Measurements from ENCODE around the gene SLC18A2.
"Not testable (repeated sequence)": the region's sequence is repeated elsewhere in the genome, so short reads cannot be mapped to it uniquely, and the experiment has no call there.

SLC18A2 gene

DNA sequence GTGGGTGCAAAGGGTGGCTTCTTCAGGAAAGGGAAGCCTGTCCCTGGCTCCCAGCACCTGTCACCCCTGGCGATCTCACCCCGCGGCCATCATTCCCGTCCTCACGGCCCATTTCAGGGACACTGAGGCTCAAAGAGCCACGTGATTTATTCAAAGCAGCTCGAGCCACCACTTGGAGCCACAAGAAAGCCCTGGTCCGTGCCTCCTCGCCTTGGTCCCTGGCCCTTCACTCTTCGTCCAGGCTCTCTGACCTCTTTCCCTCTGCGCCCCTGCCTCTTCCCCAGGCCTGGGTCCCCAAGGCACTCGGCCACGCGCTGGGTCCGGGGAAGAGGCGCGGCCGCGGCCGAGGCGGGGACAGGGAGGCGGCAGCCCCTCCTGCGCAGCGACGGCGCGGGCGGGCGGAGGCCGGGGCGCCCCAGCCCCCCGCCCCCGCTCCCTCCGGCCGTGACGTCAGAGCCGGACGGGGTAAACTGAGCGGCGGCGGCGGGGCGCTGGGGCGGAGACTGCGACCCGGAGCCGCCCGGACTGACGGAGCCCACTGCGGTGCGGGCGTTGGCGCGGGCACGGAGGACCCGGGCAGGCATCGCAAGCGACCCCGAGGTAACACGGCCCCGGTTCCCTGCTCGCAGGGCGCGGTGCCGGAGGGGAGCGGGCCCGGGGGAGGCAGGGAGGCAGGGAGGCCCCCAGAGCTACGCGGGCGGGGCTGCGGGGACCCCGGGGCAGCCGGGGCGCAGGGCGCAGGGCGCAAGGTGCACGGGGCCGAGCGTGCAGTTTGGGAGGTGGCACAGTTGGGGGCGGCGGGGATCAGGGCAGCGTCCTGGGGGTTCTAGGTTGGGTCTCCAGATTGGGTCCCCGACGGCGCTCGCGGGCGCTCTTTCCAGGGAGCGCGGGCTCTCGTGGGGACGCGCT is at the start of gene SLC18A2:
Gene SLC18A2, plus strand, starts transcription at position 494 of the 909 bp plus-strand sequence. CDS start 580 bp downstream, outside the sequence.
- no peak for DNase-seq

DNA sequence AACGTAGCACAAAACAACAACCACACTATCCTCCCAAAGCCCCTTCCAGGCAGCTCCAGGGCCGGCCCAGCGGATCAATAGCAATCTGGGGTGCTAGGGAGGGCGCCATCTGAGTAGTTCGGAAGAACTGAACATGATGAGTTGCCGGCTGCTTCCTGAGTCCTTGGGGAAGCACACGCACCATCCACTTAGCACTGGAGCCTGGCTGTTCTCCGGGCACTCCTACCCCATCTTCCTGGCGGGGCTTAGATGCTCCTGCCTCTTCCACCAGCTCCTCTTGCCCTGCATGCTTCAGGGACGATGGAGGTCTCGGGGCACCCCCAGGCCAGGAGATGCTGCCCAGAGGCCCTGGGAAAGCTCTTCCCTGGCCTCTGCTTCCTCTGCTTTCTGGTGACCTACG is 43.7 kb upstream of the SLC18A2 start, which contains the start of gene KCNK18:
Gene KCNK18, plus strand, starts transcription at position 301 of the 400 bp plus-strand sequence. Its CDS starts 0 bp downstream, at position 301.
- no peak for DNase-seq

DNA sequence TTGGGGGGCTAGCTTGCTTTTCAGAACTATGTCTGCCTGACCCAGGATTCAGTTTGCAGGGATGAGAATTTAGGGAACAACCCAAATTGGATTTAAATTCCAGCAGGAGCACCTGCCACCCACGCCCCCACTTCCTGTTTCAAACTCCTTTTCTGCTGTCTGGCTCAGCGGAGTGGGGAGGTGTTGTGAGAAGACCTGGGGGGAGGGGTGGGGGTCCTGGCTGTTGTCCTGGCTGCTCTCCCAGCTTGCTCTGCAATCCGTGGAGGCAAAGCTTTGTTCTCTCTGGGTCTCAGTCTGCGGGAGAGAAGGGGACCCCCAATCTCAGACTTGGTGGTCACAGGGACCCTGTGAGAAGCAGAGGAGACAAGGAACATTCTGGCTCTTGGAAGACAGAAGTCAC is 42.8 kb upstream of the SLC18A2 start:
- DNase-seq = no peak

DNA sequence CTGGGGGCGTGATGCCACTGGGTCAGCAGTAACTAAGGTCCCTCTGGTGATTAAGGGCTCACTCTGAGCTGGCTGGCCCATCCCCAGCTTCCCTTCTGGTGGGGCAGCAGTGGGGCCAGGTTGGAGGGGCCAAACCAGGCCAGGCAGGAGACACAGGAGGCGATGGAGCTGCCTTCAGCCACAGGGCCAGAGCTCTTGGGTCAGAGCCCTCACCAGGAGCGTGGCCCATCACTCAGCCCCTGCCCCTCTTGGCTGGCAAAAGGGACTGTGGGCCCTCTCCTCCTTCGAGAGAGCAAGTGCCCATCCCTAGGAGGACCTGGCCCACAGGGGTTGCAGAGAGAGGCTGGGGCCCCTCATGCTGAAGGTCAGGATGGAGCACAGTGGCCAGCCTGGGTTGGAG is 39.1 kb upstream of the SLC18A2 start:
- DNase-seq = no peak

DNA sequence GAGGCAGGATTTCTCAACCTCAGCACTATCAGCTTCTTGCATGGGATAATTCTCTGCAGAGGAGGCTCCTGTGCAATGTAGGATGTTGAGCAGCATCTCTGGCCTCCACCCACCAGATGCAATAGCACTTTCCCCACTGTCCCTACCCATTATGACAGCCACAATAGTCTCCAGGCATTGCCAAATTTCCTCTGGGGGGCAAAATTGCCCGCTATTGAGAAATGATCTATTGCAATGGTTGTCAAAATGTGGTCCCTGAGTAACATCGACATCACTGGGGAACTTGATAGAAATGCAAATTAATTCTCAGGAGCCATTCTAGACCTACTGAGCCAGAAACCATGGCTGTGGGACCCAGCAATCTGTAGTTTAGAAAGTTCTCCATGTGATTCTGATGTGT is 36.6 kb upstream of the SLC18A2 start:
- no peak for DNase-seq

DNA sequence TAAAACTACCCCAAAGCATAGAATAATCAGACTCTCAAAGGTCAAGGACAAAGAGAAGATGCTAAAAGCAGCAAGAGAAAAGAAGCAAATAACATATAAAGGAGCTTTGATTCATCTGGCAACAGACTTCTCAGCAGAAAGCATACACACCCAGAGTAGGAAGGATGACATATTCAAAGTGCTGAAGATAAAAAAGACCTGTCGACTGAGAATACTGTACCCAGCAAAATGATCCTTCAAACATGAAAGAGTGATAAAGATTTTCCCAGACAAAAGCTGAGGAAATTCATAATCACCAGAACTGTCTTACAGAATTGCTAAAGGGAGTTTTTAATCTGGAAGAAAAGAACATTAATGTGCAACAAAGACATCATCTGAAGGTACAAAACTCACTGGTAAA is 28.7 kb upstream of the SLC18A2 start:
- no peak for DNase-seq

DNA sequence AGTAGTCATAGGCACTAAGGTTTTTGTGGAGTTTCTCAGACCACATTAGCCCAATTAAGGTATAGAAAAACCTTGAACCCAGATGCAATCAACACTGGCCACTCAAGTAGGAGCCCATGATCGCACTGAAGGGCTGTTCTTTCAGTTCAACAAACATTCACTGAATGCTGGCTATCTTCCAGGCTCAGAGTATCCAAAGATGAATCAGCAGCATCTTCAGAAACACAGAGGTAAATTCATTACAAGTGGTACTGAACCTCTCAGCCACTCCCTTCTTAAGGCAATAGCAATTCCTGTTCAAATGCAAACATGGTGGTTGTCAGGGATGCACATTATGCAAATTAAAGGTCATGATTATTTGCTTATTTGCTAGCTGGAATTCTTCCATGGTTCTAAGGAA is 26.5 kb upstream of the SLC18A2 start:
- DNase-seq = no peak

DNA sequence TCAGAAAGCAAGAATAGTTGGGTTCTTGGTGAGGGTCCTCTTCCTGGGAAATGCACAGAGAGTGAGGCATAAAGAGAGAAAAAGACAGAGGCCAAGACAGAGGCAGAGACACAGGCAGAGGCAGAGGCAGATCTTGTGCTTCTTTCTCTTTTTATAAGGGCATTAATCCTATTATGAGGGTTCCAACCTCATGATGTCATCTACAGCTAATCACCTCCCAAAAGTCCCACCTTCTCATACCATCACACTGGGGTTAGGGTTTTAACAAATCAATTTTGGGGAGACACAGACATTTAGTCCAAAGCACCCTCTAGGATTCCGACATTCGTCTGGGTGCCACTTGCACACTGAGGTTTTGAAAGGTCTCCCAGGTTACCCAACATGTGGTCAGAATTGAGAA is 25.8 kb upstream of the SLC18A2 start:
- DNase-seq = no peak

DNA sequence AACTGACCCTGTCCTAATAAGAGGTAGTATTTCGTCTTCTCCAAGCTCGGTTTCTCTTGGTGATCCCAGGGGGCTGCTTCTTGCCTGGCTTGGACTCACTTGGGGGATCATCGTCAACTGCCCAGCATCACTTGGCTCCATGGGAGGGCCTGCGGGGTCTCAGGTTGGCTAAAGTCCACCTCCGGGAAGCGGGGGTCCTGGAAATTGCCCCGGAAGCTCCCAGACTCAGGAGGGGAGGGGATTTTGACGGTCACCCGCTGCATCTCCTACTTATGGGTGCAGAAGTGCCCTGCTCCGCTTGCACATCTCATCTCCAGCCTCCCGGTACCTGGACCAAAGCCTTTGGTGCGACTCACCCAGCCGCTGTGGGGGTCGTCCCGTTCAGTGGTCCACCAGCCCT is 24.9 kb upstream of the SLC18A2 start:
- no peak for DNase-seq

DNA sequence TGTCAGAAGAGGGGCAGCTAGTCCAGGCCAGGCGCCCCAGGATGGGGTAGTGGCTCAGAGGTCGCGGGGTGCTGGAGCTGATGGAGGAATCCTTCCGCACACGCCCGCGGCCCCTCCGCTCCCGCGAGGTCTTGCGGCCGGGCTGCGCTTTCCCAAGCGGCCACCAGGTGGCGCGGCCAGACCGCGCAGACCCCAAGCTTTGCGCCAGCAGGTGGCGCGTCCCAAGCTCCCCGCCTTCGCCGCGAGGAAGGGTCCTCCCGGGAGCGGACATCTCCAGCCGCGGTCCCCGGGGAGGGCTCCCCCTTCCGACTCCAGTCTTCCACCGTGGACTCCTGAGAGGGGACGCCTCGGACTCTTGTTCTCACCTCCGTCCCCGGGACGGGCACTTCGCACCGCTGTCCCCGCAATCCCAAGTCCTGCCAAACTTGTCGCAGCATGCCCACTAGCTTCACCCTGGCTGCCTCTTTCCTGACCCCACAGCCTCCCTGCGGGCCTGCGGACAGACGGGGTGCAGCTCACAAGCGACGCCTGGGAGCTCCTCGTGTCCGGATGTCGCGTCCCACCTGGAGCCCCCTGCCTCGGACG is 24.2 kb upstream of the SLC18A2 start:
- DNase-seq = peak; percentile 31

DNA sequence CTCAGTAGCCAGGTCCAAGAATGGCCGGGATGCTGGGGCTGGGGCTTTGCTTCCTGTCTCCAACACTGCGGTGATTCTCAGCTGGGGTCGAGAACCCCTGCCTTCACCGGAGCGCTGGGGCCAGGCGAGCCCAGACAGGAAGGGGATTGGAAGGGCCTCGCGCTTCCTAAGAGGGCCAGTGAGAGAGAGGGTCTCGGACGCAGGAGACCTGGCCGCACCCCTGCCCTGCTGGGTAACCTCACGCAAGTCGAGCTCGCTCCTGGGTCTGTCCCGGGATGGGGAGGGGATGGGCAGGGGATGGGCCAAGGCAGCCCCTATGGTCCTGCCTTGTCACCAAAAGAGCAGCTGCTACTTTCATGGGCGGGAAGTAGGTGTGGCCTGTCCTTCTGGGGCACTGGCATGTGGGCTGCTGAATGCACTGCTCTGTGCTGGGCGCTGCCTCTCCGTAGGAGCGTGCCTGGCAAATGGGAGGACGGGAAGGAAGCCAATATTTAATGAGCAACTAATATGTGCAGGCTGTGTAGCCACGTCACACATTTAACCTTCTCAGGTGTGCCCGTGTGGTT is 23.6 kb upstream of the SLC18A2 start:
- no peak for DNase-seq

DNA sequence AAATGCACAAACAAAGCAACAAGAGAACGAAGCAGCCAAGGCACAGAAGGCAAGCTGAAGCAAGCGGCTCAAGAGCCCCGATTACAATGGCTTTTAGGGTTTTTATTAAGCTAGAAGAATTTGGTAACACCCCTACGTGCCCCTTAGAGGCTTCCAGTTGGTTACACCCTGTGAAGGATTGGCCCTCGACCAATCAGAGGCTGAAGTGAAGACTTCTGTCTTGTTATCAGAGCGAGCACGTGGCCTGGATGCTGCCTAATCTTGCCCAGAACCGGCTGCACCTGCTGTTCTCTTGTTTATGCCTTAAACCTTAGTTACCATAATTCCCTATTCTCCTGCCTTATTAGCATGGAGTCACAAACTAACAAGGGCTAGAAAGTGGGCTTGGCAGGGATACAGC is 22.3 kb upstream of the SLC18A2 start:
- no peak for DNase-seq

DNA sequence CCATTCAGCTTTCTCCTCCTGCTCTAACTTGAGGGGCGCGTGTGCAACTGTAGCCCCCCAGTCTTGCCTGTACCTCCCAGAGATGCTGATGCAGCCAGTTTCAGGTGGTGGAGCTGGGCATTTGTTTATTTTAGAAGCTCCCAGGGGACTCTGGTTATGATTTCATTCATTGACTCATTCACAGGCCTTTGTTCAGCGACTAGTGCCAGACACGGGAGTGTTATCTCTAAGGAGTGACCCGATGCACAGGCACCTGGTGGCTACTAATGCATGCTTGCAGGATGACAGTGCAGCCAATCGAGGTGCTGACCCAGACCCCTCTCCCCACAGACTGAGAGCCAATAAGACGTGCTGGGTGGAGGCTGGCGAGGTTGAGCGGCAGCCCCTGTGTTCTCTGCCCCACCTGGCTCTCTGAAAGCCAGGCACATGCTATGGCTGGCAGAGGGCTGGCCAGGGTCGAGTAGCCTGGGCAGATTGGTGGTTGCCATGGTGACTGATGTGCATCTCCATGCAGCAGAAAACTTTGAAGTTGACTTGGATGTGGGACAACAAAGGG is 19.7 kb upstream of the SLC18A2 start:
- DNase-seq = no peak

DNA sequence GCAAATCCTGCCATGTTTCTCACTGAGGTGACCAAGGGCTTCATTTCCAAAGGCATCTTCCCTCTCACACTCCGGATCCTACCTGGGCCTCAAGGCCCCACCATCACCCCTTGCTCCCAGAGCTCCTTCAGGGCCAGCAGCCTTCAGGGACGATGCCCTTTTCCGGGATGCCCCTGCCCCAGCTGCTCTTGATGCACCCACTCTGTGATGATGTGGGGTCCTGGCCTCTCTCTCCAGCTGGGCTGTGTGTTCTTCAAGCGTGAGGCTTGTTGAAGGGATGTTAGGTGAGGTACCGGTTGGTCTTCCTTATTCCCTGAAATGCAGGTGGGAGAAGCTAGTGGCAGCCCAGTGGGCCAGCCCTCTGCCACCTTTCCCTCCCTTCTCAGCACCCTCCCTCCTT is 18.4 kb upstream of the SLC18A2 start:
- no peak for DNase-seq

DNA sequence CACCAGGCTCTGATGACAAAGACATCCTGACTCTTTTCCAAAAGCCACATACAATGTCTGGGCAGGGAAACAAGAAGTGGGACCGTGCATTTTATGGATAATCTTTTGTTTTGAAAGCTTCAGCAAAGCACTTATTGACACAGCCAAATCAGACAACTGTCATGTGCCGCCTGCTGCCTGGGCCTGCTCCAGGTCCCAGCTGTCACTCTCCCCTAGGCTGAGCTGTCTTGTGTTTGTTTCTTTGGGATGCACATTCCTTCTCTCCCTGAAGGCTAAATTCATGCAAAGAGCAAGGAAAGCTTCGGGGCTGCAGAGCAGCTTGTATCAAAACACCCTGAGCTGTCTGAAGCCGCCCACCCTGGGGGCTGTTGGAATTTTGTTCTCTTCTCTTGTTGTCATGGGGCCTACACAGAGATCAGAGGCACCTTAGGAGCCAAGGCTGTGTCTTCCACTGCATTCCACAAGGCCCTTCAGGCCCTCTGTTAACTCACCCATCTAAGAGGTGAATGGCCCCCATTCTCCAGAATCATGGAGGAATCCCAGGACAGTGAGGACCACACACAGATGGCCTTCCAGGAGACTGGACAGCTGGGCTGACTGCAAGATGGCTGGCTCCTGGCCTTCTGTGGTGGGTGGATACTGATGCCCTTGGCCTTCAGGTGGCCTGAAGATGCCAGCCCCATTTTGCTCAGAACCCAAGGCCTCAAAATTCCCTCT is 17.8 kb upstream of the SLC18A2 start:
- DNase-seq = no peak

DNA sequence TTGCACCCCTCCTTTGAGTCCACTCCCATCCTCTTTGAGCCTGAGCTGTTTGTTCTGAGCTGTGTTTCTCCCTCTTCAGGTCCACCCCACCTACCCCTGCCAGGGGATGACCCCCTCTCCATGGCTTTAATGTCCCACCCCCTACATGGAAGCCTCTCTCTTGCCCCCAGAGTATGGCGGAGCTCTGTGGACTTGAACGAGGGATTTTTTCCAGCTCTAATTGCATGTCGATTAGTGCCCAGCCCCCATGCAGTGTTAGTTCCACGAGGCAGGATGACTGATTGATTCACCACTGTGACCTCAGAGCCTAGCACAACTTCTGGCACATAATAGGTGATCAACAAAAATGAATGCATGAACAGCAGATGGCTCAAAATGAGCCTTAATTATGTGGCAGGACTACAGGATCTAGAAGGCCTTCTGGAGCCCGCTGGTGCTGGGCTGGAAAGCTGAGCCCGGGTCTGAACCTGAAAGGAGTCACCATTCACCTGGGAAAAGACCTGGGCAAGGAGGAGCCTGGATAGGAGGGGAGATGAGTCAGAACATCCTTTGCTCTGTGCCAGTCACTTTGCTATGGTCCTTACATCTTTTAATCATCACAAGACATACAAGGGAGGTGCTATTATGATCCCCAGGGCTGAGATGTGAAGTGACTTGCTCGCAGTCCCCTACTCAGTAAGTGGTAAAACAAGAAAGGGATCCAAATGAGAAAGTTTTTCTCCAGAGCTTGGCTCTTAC is 17.1 kb upstream of the SLC18A2 start:
- no peak for DNase-seq

DNA sequence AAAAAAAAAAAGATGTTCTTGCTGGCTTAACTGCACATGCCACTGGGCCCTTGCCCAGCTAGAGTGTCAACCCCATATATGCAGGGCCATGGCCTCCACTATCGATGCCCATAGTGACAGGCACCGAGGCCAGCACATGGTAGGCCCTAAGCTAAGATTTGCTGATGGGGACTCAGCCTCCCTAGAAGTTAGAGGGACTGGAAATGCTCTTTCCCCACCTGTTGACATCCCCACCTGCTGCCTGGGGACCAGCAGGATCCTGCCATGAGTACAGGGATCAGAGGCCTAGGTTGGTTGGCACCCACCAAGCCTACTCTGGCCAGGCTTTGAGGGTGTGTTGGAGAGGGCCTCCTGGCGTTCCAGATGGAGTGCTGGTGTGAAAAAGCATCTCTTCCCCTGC is 16.0 kb upstream of the SLC18A2 start:
- no peak for DNase-seq

DNA sequence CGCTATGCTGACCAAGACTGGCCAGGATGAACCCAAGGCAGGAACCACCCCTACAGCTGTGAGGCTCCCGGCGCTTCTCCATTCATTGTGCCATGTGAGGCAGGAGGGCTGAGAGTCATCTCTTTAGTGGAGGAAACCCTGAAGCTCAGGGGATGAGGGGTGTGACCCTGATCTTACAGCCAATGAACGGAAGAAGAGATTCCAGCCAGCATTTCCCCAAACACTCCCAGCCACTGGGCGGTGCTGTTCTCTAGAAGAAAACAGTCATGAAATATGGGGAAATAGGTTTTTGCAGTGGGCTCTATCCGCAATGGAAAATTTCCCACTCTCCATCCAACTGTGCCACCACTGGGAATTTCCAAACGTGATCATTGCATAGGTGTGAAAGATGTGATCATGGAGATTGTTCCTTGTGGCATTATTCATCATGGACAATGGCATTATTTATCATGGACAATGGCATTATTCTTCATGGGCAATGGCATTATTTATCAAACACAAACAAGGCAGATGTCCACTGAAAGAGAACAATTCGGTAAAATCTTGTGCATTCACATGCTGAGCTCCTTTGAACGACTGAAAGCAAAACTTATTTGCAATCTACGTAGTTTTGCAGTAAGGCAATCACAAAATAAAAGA is 14.0 kb upstream of the SLC18A2 start:
- DNase-seq = no peak

DNA sequence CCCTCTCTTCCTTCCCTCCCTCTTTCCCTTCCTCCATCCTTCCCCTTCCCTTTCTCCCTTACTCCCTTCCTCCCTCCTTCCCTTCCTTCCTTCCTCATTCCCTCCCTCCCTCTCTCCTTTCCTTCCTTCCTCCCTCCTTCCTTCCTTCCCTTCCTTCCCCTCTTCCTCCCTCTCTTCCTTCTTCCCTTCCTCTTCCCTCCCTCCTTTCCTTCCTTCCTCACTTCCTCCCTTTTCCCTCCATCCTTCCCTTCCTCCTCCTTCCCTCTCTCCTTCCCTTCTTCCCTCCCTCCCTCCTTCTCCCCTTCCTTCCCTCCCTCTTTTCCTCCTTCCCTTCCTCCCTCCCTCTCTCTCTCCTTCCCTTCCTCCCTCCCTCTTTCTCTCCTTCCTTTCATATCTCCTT is 12.7 kb upstream of the SLC18A2 start:
- no peak for DNase-seq

DNA sequence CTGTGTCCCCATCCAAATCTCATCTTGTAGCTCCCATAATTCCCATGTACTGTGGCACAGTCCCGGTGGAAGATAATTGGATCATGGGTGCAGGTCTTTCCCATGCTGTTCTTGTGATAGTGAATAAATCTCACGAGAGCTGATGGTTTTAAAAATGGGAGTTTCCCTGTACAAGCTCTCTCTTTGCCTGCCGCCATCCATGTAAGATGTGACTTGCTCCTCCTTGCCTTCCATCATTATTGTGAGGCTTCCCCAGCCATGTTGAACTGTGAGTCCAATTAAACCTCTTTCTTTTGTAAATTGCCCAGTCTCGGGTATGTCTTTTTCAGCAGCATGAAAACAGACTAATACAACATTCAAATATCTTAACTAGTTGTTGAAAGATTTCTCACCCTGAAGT is 10.8 kb upstream of the SLC18A2 start:
- DNase-seq = not testable (repeated sequence)

DNA sequence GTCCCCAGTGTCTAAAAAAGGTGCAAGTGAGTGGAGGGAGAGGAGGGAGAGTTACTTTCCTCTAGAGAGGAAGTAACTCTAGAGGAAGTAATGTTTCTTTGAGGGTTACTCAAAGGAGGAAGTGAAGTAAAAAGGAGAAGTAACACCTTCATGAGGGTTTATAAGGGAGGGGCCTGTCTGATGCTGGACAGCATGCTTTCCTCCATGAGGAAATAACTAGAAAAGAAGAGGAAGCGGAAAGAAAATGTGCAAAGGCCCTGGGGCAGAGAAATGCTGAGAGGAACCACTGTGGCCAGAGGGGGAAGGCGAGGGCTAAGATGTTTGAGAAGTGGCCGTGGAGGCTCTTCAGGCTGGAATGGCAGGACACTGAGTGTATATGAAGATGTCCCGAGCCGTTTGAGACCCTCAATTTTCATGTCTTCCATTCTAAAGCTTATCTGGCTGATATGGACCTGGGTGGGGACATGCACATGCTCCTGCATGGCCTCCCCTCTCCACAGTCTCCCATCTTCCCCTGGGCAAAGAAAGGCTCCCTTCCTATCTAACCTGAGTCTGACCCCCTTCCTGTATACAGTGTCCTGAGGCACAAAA is 3.4 kb upstream of the SLC18A2 start:
- no peak for DNase-seq
